Measurements from ENCODE around the gene KIF22. TPM values are rescaled to one million over a fixed set of nuclear protein-coding genes. Genes with fewer than 3 reads are reported as not detected.

KIF22 gene
- total and polyA plus RNA-seq, 9 of the 15 experiments (the other 6 are each of a cell fraction or from before 2014, with no cell fraction given), result 8.7 to 232 (median 131) TPM

DNA sequence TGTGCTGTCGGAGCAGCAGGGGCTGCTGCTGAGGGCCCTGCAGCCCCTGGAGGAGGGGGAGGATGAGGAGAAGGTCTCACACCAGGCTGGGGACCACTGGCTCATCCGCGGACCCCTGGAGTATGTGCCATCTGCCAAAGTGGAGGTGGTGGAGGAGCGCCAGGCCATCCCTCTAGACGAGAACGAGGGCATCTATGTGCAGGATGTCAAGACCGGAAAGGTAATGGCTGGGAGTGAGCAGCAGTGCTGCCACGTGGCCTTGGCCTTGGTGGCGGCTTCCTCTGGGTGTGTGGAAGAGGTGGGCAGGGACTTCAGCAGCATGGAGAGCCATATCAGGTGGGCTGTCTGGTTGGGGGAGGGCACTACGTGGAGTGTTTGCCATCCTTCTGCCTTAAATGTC lies 49.7 kb downstream of the KIF22 start (continued):
- TF ChIP-seq, protein P1, sequence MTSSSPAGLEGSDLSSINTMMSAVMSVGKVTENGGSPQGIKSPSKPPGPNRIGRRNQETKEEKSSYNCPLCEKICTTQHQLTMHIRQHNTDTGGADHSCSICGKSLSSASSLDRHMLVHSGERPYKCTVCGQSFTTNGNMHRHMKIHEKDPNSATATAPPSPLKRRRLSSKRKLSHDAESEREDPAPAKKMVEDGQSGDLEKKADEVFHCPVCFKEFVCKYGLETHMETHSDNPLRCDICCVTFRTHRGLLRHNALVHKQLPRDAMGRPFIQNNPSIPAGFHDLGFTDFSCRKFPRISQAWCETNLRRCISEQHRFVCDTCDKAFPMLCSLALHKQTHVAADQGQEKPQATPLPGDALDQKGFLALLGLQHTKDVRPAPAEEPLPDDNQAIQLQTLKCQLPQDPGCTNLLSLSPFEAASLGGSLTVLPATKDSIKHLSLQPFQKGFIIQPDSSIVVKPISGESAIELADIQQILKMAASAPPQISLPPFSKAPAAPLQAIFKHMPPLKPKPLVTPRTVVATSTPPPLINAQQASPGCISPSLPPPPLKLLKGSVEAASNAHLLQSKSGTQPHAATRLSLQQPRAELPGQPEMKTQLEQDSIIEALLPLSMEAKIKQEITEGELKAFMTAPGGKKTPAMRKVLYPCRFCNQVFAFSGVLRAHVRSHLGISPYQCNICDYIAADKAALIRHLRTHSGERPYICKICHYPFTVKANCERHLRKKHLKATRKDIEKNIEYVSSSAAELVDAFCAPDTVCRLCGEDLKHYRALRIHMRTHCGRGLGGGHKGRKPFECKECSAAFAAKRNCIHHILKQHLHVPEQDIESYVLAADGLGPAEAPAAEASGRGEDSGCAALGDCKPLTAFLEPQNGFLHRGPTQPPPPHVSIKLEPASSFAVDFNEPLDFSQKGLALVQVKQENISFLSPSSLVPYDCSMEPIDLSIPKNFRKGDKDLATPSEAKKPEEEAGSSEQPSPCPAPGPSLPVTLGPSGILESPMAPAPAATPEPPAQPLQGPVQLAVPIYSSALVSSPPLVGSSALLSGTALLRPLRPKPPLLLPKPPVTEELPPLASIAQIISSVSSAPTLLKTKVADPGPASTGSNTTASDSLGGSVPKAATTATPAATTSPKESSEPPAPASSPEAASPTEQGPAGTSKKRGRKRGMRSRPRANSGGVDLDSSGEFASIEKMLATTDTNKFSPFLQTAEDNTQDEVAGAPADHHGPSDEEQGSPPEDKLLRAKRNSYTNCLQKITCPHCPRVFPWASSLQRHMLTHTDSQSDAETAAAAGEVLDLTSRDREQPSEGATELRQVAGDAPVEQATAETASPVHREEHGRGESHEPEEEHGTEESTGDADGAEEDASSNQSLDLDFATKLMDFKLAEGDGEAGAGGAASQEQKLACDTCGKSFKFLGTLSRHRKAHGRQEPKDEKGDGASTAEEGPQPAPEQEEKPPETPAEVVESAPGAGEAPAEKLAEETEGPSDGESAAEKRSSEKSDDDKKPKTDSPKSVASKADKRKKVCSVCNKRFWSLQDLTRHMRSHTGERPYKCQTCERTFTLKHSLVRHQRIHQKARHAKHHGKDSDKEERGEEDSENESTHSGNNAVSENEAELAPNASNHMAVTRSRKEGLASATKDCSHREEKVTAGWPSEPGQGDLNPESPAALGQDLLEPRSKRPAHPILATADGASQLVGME (CRISPR knock-in tag; IDR thresholded peaks at IDR 0.05), result no peak
- TF ChIP-seq SLC30A9 (CRISPR knock-in tag; IDR thresholded peaks at IDR 0.05) (no peak), ZNF24 (IDR thresholded peaks at IDR 0.05) (no peak)
- TF ChIP-seq, protein P2, sequence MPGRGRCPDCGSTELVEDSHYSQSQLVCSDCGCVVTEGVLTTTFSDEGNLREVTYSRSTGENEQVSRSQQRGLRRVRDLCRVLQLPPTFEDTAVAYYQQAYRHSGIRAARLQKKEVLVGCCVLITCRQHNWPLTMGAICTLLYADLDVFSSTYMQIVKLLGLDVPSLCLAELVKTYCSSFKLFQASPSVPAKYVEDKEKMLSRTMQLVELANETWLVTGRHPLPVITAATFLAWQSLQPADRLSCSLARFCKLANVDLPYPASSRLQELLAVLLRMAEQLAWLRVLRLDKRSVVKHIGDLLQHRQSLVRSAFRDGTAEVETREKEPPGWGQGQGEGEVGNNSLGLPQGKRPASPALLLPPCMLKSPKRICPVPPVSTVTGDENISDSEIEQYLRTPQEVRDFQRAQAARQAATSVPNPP (IDR thresholded peaks at IDR 0.05; ENCODE audit: borderline replicate concordance, insufficient read depth, insufficient read length), result no peak

All from K562 (cell line).